Measurements from ENCODE around the gene FBXL14. TPM values are rescaled to one million over a fixed set of nuclear protein-coding genes. Genes with fewer than 3 reads are reported as not detected.

The FBXL14 gene
- total and polyA plus RNA-seq, 7 donors: 7.5 to 26.4 (median 12.2) TPM

DNA sequence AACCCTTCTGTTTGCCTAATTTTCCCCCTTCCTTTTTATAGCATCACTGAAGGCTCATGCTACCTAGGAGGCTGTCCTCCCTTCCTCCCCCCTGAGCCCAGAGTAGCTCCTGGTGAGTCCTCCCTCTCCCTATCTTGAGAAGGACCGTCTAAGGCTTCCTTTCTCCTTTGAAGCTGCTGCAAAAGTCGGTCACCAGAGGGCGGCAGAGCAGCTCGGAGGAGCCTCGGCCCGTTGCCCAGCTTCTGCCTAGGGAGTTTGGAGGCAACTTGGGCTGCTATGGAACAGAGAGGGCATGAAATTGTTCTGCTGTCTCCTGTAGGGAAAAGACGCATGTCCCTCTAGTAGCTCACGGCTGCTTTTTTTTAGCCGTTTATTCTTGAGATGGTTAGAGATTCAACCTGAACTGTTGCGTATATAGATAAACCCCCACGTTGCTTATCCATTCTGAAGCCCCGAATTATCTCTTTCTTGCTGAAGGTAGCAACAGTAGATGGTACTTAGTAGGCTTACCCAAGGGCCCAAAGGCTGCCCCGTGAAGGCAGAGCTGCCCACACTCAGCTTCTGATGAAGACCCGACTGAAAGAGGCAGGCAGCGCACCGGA lies 40.3 kb upstream of the FBXL14 start:
- intact Hi-C loops (cut with DNase I): loop anchor here (5.0 kb wide), 2 partner anchors 158 to 303 kb away; no protein-coding TSS in a partner anchor
- Histone ChIP-seq H3K9me3 (no peaks in the 10 kb centered on the region), H3K27ac (peak overlapping the region in 2 of 4 donors; percentile 84 to 87), H3K4me1 (peaks cover 0 to 64% (median 44%) of the 10 kb centered on the region in 4 donors), H3K4me3 (no peak overlapping the region), H3K36me3 (peaks cover 0 to 3% (median 0%) of the 10 kb centered on the region in 4 donors), H3K27me3 (no peaks in the 10 kb centered on the region)
- 40 to 46% methylated on average over 16 of the region's 16 CpGs for WGBS, 2 donors
- DNase-seq: peak; percentile 92
- peak in 2 of 4 donors; percentile 39 to 40 for TF ChIP-seq POLR2AphosphoS5 (IDR thresholded peaks at IDR 0.05)
- TF ChIP-seq POLR2A (IDR thresholded peaks at IDR 0.05): no peak
- TF ChIP-seq, protein P1, sequence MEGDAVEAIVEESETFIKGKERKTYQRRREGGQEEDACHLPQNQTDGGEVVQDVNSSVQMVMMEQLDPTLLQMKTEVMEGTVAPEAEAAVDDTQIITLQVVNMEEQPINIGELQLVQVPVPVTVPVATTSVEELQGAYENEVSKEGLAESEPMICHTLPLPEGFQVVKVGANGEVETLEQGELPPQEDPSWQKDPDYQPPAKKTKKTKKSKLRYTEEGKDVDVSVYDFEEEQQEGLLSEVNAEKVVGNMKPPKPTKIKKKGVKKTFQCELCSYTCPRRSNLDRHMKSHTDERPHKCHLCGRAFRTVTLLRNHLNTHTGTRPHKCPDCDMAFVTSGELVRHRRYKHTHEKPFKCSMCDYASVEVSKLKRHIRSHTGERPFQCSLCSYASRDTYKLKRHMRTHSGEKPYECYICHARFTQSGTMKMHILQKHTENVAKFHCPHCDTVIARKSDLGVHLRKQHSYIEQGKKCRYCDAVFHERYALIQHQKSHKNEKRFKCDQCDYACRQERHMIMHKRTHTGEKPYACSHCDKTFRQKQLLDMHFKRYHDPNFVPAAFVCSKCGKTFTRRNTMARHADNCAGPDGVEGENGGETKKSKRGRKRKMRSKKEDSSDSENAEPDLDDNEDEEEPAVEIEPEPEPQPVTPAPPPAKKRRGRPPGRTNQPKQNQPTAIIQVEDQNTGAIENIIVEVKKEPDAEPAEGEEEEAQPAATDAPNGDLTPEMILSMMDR (IDR thresholded peaks at IDR 0.05): peak; percentile 63 to 84 (median 75)
- no peak for TF ChIP-seq EP300 (IDR thresholded peaks at IDR 0.05)

GRCh38 chr12:1634149-1634548 lies 39.8 kb upstream of the FBXL14 start:
- intact Hi-C loops (cut with DNase I): loop anchor here (5.0 kb wide), 1 partner anchor 158 kb away; no protein-coding TSS in a partner anchor
- H3K27ac ChIP-seq: peak overlapping the region in 2 of 4 donors; percentile 84 to 87

DNA sequence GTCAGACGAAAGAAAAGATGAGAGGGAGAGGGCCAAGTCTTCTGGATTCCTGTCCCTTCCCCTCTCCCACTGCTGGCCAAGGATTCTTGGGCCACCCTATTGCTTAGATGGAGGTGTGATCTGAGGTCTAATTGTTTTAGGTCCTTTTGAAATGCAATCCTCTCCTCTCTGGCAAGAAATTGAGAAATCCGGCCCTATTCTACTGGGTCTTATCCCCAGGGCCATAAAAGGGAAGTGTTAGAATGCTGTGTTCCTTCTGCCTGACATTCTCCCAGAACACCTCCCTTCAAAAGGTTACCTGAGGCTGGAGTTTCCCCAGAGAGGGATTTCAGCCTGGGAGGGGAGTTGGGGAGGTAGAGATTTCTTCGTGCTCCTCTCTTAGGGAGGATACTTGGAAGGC lies 39.1 kb upstream of the FBXL14 start:
- H3K27ac ChIP-seq: peak overlapping the region; percentile 17 to 87 (median 71)
- WGBS, 2 donors: 85 to 88% methylated on average over 3 of the region's 3 CpGs

More at GRCh38 chr12:1634149-1634548, 39.8 kb upstream of the FBXL14 start:
- H3K27me3 ChIP-seq: no peaks in the 10 kb centered on the region
- no peak for DNase-seq
- H3K4me1 ChIP-seq: peaks cover 0 to 68% (median 49%) of the 10 kb centered on the region in 4 donors
- WGBS, 2 donors: 41 to 59% methylated on average over 7 of the region's 7 CpGs
- no peaks in the 10 kb centered on the region for H3K36me3 ChIP-seq
- no peak for TF ChIP-seq POLR2AphosphoS5 (IDR thresholded peaks at IDR 0.05)
- no peak for TF ChIP-seq EP300 (IDR thresholded peaks at IDR 0.05)
- TF ChIP-seq, protein P1 (IDR thresholded peaks at IDR 0.05): no peak
- TF ChIP-seq POLR2A (IDR thresholded peaks at IDR 0.05): no peak
- H3K4me3 ChIP-seq: no peak overlapping the region
- H3K9me3 ChIP-seq: no peaks in the 10 kb centered on the region

DNA sequence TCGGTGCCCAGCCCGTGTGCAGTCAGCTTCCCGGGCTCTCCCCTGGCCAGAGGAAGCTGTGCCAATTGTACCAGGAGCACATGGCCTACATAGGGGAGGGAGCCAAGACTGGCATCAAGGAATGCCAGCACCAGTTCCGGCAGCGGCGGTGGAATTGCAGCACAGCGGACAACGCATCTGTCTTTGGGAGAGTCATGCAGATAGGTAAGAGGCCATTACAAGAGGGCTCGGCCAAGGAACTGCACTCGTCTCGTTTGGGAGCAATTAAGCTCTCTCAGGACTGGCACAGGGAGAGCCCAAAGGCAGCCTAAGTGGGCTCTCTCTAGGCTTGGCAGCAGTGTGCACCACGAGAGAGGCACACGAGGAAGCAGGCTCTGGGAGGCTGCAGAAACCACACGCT lies 38.3 kb upstream of the FBXL14 start:
- intact Hi-C loops (cut with DNase I): loop anchor here (5.0 kb wide), 1 partner anchor 160 kb away; no protein-coding TSS in a partner anchor
- Histone ChIP-seq H3K9me3 (no peaks in the 10 kb centered on the region), H3K4me1 (peaks cover 0 to 66% (median 53%) of the 10 kb centered on the region in 4 donors), H3K27ac (peak overlapping the region; percentile 58 to 87 (median 81)), H3K36me3 (no peaks in the 10 kb centered on the region), H3K27me3 (no peaks in the 10 kb centered on the region), H3K4me3 (peak overlapping the region in 1 of 4 donors; percentile 12)
- DNase-seq: no peak
- TF ChIP-seq POLR2AphosphoS5 (IDR thresholded peaks at IDR 0.05) (peak in 1 of 4 donors; percentile 21), POLR2A (IDR thresholded peaks at IDR 0.05) (no peak), EP300 (IDR thresholded peaks at IDR 0.05) (no peak)
- TF ChIP-seq, protein P1 (IDR thresholded peaks at IDR 0.05): no peak
- WGBS, 2 donors: 88 to 89% methylated on average over 14 of the region's 14 CpGs

More for the DNA sequence above, 39.1 kb upstream of the FBXL14 start:
- peaks cover 0 to 71% (median 54%) of the 10 kb centered on the region in 4 donors for H3K4me1 ChIP-seq
- no peak overlapping the region for H3K4me3 ChIP-seq
- TF ChIP-seq, protein P1 (IDR thresholded peaks at IDR 0.05): no peak
- TF ChIP-seq EP300 (IDR thresholded peaks at IDR 0.05) (no peak), POLR2AphosphoS5 (IDR thresholded peaks at IDR 0.05) (no peak), POLR2A (IDR thresholded peaks at IDR 0.05) (no peak)
- no peaks in the 10 kb centered on the region for H3K9me3 ChIP-seq
- intact Hi-C loops (cut with DNase I): loop anchor here (5.0 kb wide), 1 partner anchor 159 kb away; no protein-coding TSS in a partner anchor
- no peaks in the 10 kb centered on the region for H3K27me3 ChIP-seq
- no peak for DNase-seq
- no peaks in the 10 kb centered on the region for H3K36me3 ChIP-seq
